Activated CD8-positive, alpha-beta memory T cell treated with anti-CD3 and anti-CD28 coated beads for 36 hours (primary cell): ENCODE results near the gene FHIT. TPM values are rescaled to one million over a fixed set of nuclear protein-coding genes. Genes with fewer than 3 reads are reported as not detected.
"Not testable (repeated sequence)": the region's sequence is repeated elsewhere in the genome, so short reads cannot be mapped to it uniquely, and the experiment has no call there.

ENCODE experiments used
- CTCF ChIA-PET: fragments of 350-600 bp; sonication (Branson Sonifier 250); formaldehyde crosslinking; loops from one replicate; lab custom pipeline; 2021; ENCODE audit warnings: antibody characterized with exemption; lab: Charles Lee
- POLR2A ChIA-PET: fragments of 350-600 bp; sonication (Branson Sonifier 250); formaldehyde crosslinking; loops from one replicate; lab custom pipeline; 2021; ENCODE audit warnings: antibody characterized with exemption; lab: Charles Lee
- total RNA-seq, 2 experiments: library from RNA; stranded (reverse); gene quantifications; one replicate each; pipeline ENCODE4 v1.2.3, GENCODE V29; 2021

The FHIT gene
- total RNA-seq, 2 experiments from 2014 or later = 5.0 to 5.7 TPM

GRCh38 chr3:60577601-60578000 is 673.7 kb downstream of the FHIT start:
- CTCF ChIA-PET = no interaction called here
- POLR2A ChIA-PET = interaction anchor here (0.7 kb wide), 1 partner anchor 373 kb away, joined by 4 read pairs; no protein-coding TSS in a partner anchor

- ChIA-PET CTCF (no interaction called here), POLR2A (no interaction called here)
Measured at GRCh38 chr3:60575718-60576272, 675.5 kb downstream of the FHIT start.

- ChIA-PET CTCF (no interaction called here), POLR2A (no interaction called here)
Measured at GRCh38 chr3:60574046-60574769, 677.0 kb downstream of the FHIT start.

- POLR2A ChIA-PET = no interaction called here
- CTCF ChIA-PET = no interaction called here
Measured at GRCh38 chr3:60573494-60573893, 677.8 kb downstream of the FHIT start.

- ChIA-PET POLR2A (interaction anchor here (0.6 kb wide), 1 partner anchor 663 kb away, joined by 3 read pairs; no protein-coding TSS in a partner anchor), CTCF (no interaction called here)
Measured at GRCh38 chr3:60571511-60571910, 679.7 kb downstream of the FHIT start.

- ChIA-PET CTCF (no interaction called here), POLR2A (no interaction called here)
Measured at GRCh38 chr3:60557122-60557521, 694.1 kb downstream of the FHIT start.

GRCh38 chr3:60555686-60556354 is 695.4 kb downstream of the FHIT start:
- CTCF ChIA-PET = no interaction called here
- POLR2A ChIA-PET = no interaction called here

- ChIA-PET CTCF (interaction anchor here (0.6 kb wide), 1 partner anchor 176 kb away, joined by 3 read pairs; no protein-coding TSS in a partner anchor), POLR2A (no interaction called here)
Measured at GRCh38 chr3:60553144-60553543, 698.1 kb downstream of the FHIT start.

- CTCF ChIA-PET = interaction anchor here (0.6 kb wide), 1 partner anchor 175 kb away, joined by 3 read pairs; no protein-coding TSS in a partner anchor
- POLR2A ChIA-PET = no interaction called here
Measured at GRCh38 chr3:60552581-60552980, 698.7 kb downstream of the FHIT start.

- POLR2A ChIA-PET = no interaction called here
- CTCF ChIA-PET = no interaction called here
Measured at GRCh38 chr3:60551455-60552209, 699.6 kb downstream of the FHIT start.

GRCh38 chr3:60549863-60550262 is 701.4 kb downstream of the FHIT start:
- CTCF ChIA-PET = no interaction called here
- POLR2A ChIA-PET = no interaction called here

- ChIA-PET POLR2A (no interaction called here), CTCF (no interaction called here)
Measured at GRCh38 chr3:60542995-60543394, 708.3 kb downstream of the FHIT start.

GRCh38 chr3:60539394-60539793 is 711.9 kb downstream of the FHIT start:
- CTCF ChIA-PET = not testable (repeated sequence)

GRCh38 chr3:60536420-60536819 is 714.8 kb downstream of the FHIT start:
- CTCF ChIA-PET = no interaction called here
- POLR2A ChIA-PET = no interaction called here

More at GRCh38 chr3:60539394-60539793, 711.9 kb downstream of the FHIT start:
- POLR2A ChIA-PET = not testable (repeated sequence)

GRCh38 chr3:60531759-60532158 is 719.5 kb downstream of the FHIT start:
- POLR2A ChIA-PET = no interaction called here
- CTCF ChIA-PET = no interaction called here

- ChIA-PET CTCF (no interaction called here), POLR2A (no interaction called here)
Measured at GRCh38 chr3:60528651-60529050, 722.6 kb downstream of the FHIT start.

GRCh38 chr3:60523536-60523935 is 727.7 kb downstream of the FHIT start:
- ChIA-PET POLR2A (no interaction called here), CTCF (no interaction called here)

GRCh38 chr3:60517134-60517533 is 734.1 kb downstream of the FHIT start:
- ChIA-PET POLR2A (no interaction called here), CTCF (no interaction called here)

GRCh38 chr3:60514866-60515265 is 736.4 kb downstream of the FHIT start:
- ChIA-PET CTCF (no interaction called here), POLR2A (no interaction called here)

- CTCF ChIA-PET = no interaction called here
Measured at GRCh38 chr3:60514085-60514649, 737.1 kb downstream of the FHIT start.

More at GRCh38 chr3:60514085-60514649, 737.1 kb downstream of the FHIT start:
- POLR2A ChIA-PET = no interaction called here
